ENCODE data around the gene CCDC152. TPM values are rescaled to one million over a fixed set of nuclear protein-coding genes. Genes with fewer than 3 reads are reported as not detected.
A peak's percentile ranks its signal among the peaks of the same experiment; 100 is the strongest.

Gene CCDC152
- total and polyA plus RNA-seq, 12 donors: 0.66 to 4.0 (median 1.5) TPM

- Histone ChIP-seq H3K36me3 (no peaks in the 10 kb centered on the region), H3K27ac (no peak overlapping the region), H3K9me3 (peaks cover 0 to 63% (median 38%) of the 10 kb centered on the region in 11 donors), H3K4me3 (no peak overlapping the region), H3K27me3 (no peaks in the 10 kb centered on the region), H3K4me1 (no peaks in the 10 kb centered on the region)
- ATAC-seq: no peak
- no peak for DNase-seq
- TF ChIP-seq CTCF (IDR thresholded peaks at IDR 0.05): no peak
- 94 to 97% methylated on average over 1 of the region's 1 CpG for WGBS, 2 donors
- intact Hi-C loops (cut with DNase I): no loop called here
Measured at GRCh38 chr5:42787845-42788244, 31.2 kb downstream of the CCDC152 start.

DNA sequence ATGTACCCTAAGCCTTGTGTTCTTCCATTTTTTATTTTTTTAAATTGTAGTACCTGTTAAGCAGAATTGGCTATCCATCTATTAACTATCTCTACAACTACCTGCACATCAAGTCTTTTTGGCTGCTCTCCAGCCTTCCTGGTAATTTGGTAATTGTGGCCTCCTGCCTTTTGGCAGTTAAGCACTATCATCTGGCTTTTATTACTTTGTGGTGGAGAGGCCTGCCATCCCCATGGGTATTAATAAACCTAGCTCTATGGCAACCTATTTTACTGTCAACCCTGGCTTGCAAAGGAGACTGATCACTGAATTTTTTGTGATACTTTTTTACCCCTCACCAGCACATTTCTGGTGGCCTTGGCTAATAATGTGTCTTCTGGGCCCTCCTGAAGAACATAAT lies 34.5 kb downstream of the CCDC152 start:
- Histone ChIP-seq H3K9me3 (peaks cover 0 to 45% (median 23%) of the 10 kb centered on the region in 11 donors), H3K27ac (no peak overlapping the region), H3K4me1 (no peaks in the 10 kb centered on the region), H3K27me3 (no peaks in the 10 kb centered on the region), H3K36me3 (no peaks in the 10 kb centered on the region), H3K4me3 (no peak overlapping the region)
- intact Hi-C loops (cut with DNase I): no loop called here
- TF ChIP-seq CTCF (IDR thresholded peaks at IDR 0.05): no peak
- DNase-seq (no peak), ATAC-seq (no peak)

GRCh38 chr5:42798284-42799240 lies 41.9 kb downstream of the CCDC152 start:
- Histone ChIP-seq H3K36me3 (peaks cover 0 to 49% (median 27%) of the 10 kb centered on the region in 9 donors), H3K27ac (no peak overlapping the region), H3K4me3 (no peak overlapping the region), H3K27me3 (no peaks in the 10 kb centered on the region), H3K4me1 (no peaks in the 10 kb centered on the region), H3K9me3 (peaks cover 0 to 20% (median 0%) of the 10 kb centered on the region in 11 donors)
- no peak for DNase-seq
- ATAC-seq: peak in 2 of 8 donors; percentile 16 to 34
- TF ChIP-seq CTCF (IDR thresholded peaks at IDR 0.05): no peak
- WGBS, 2 donors: 95 to 96% methylated on average over 6 of the region's 6 CpGs
- intact Hi-C loops (cut with DNase I): no loop called here

DNA sequence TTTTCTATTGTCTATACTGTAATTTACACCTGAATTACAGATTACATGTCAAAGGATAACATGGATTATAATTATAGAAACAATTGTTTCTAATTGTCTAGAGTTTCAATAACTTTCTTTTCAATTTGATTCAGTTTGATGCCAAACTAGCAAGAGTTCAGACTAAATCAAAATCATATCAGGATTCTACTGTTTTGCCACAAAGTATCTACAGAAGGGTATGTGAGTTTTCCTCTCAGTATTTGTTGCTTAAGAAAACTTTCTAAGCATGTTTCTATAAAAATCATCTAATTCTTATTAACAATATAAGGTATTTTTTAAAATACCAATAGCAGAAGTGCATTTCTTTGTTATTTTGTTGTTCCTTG lies 42.6 kb downstream of the CCDC152 start:
- no peak for TF ChIP-seq CTCF (IDR thresholded peaks at IDR 0.05)
- intact Hi-C loops (cut with DNase I): no loop called here
- no peak for ATAC-seq
- H3K9me3 ChIP-seq: peaks cover 0 to 14% (median 0%) of the 10 kb centered on the region in 11 donors
- no peak for DNase-seq
- no peak overlapping the region for H3K4me3 ChIP-seq
- no peak overlapping the region for H3K27ac ChIP-seq
- H3K27me3 ChIP-seq: no peaks in the 10 kb centered on the region
- H3K36me3 ChIP-seq: peaks cover 0 to 55% (median 34%) of the 10 kb centered on the region in 9 donors
- no peaks in the 10 kb centered on the region for H3K4me1 ChIP-seq
